Right lung (tissue), 10 donors: ENCODE measurements around the gene NAPB. TPM values are rescaled to one million over a fixed set of nuclear protein-coding genes. Genes with fewer than 3 reads are reported as not detected.
"Not testable (repeated sequence)": the region's sequence is repeated elsewhere in the genome, so short reads cannot be mapped to it uniquely, and the experiment has no call there.

Experiments used
- DNase-seq, 2 donors: peaks; one replicate each; pipeline ENCODE4 v3.0.0-alpha.2; 2013
- long read RNA-seq, 8 donors: transcript quantifications; one replicate each; lab custom pipeline, GENCODE V29; 2026
- polyA plus RNA-seq, 5 donors: library from polyadenylated mRNA; unstranded; fragments of 120-200 nt; gene quantifications; one replicate each; pipeline versions ENCODE4 v1.2.1 to v1.2.3, GENCODE V29; 2013; ENCODE audit warnings: inconsistent platforms in 1 of 5, low replicate concordance in 1 of 5; ENCODE audit not compliant: insufficient read length in 5 of 5, insufficient read depth in 1 of 5

The NAPB gene
- polyA plus RNA-seq, result 10 to 100 TPM; 17.9 to 28.6 (median 22.7) TPM
- long read RNA-seq, donor 1, partial matches to known transcripts, result 0 of 1 reads
- long read RNA-seq, donor 1, other reads (novel, unspliced or antisense), result 0 of 1 reads
- long read RNA-seq, donor 2, result 0 reads
- long read RNA-seq, donor 3, partial matches to known transcripts, result 0 of 1 reads
- long read RNA-seq, donor 3, other reads (novel, unspliced or antisense), result 0 of 1 reads
- long read RNA-seq, donor 4, partial matches to known transcripts, result 0 of 3 reads
- long read RNA-seq, donor 4, other reads (novel, unspliced or antisense), result 0 of 3 reads
- long read RNA-seq, donor 5, partial matches to known transcripts, result 0 of 2 reads
- long read RNA-seq, donor 5, other reads (novel, unspliced or antisense), result 0 of 2 reads
- long read RNA-seq, donor 6, partial matches to known transcripts, result 0 of 2 reads
- long read RNA-seq, donor 6, other reads (novel, unspliced or antisense), result 0 of 2 reads
- long read RNA-seq, donor 7, partial matches to known transcripts, result 0 of 3 reads
- long read RNA-seq, donor 7, other reads (novel, unspliced or antisense), result 0 of 3 reads
- long read RNA-seq, donor 8, result 0 reads

GRCh38 chr20:23420943-23421931 lies at the start of gene NAPB:
NAPB (minus strand) TSS chr20:23421488; CDS start chr20:23421402, 86 bp downstream.
- DNase-seq, result peak; percentile 90

DNA sequence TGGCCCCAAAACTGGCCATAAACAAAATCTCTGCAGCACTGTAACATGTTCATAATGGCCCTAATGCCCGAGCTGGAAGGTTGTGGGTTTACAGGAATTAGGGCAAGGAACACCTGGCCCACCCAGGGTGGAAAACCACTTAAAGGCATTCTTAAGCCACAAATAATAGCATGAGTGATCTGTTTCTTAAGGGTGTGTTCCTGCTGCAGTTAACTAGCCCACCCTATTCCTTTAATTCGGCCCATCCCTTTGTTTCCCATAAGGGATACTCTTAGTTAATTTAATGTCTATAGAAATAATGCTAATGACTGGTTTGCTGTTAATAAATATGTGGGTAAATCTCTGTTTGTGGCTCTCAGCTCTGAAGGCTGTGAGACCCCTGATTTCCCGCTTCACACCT lies 45.7 kb upstream of the NAPB start:
- not testable (repeated sequence) for DNase-seq

- DNase-seq, result no peak
Observed at GRCh38 chr20:23461180-23461579, 39.9 kb upstream of the NAPB start.

- no peak for DNase-seq
Observed at GRCh38 chr20:23459461-23460150, 38.3 kb upstream of the NAPB start.

GRCh38 chr20:23456873-23457272 lies 35.6 kb upstream of the NAPB start:
- DNase-seq, result no peak

GRCh38 chr20:23456409-23456808 lies 35.1 kb upstream of the NAPB start:
- no peak for DNase-seq

- no peak for DNase-seq
Observed at GRCh38 chr20:23455639-23456038, 34.4 kb upstream of the NAPB start.

- no peak for DNase-seq
Observed at GRCh38 chr20:23454816-23455215, 33.5 kb upstream of the NAPB start.

- no peak for DNase-seq
Observed at GRCh38 chr20:23453549-23454543, 32.6 kb upstream of the NAPB start.

GRCh38 chr20:23452776-23453175 lies 31.5 kb upstream of the NAPB start, which contains the start of gene CST11:
CST11 (minus strand) TSS chr20:23452876; CDS start chr20:23452811, 65 bp downstream.
- no peak for DNase-seq

GRCh38 chr20:23451956-23452487 lies 30.7 kb upstream of the NAPB start:
- no peak for DNase-seq

- no peak for DNase-seq
Observed at GRCh38 chr20:23450877-23451276, 29.6 kb upstream of the NAPB start.

DNA sequence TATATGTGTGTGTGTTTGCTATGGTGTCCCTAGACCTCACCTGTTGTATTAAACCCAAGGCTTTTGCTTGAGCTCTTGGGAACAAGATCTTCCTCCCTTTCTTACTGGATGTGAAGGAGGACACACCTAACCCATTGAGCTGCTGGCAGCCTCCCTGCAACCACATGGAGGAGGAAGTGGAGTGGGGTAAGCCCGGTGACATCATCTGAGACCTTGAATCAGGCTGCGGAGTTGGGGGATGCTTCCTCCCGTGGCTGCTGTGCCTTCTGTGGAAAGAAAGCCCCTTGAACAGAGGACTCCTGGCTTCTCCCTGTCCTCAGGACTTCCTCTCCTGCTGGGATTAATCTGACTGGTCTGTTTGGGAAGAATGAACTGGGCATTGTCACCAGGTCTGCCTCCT lies 28.1 kb upstream of the NAPB start:
- DNase-seq, result no peak

DNA sequence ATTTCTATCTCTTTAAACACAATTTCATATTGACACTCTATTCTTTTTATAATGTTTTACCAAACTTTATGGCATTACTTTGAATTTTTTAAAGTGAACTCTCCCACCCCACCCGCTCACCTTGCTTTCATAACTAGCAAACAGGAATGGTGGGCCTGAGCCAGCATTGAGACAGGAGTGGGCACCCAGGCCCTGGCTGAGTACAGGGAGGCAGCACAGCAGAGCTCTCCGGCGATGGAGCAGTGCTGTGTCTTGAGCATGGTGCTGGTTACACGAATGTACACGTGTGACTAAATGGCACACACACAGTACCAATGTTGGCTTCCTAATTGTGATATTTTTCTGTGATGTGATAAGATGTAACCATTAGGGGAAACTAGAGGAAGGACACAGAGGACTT lies 26.9 kb upstream of the NAPB start:
- no peak for DNase-seq

DNA sequence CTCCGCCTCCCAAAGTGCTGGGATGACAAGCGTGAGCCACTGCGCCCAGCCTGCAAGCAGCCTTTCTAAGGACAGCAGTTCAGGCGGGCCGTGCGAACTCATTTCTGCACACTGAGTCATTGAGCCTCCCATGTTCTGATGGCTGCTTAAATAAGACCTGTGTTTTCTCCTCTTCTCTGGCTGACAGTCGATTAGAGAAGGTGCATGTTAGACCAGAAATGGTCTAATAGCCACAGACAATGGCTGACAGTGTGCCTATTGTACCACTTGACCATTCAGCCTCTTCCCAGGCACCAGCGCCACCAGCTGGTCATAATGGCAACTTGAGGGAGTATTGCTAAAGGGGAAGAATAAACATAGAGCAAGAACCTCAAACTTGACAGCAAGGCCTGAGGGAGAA lies 25.2 kb upstream of the NAPB start:
- DNase-seq, result no peak

DNA sequence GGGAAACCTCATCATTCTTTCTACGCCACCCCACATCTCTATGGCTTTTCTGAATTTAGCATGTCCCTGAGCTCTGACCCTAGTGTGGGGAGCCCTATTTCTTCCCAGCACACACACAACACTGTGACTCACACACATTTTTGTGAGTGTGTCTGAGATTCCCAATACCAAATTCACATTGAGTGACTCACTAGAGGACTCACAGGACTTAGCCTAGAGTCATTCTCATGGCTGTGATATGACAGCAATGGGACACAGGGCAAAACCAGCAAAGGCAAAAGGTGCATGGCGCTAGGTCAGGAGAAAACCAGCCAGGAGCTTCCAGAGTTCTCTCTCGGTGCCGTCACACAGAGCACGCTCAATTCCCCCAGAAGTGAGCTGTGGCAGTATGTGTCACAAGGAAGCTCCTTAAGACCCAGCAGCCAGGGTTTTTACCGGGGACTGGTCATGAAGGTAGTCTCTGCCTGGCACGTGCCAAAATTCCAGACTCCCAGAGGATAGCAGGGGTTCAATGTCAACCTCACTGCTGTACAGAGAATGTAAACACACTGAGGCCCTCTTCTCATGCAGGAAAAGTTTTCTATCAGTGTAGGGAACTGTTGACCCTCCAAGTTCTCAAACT lies 24.4 kb upstream of the NAPB start:
- DNase-seq, result no peak

DNA sequence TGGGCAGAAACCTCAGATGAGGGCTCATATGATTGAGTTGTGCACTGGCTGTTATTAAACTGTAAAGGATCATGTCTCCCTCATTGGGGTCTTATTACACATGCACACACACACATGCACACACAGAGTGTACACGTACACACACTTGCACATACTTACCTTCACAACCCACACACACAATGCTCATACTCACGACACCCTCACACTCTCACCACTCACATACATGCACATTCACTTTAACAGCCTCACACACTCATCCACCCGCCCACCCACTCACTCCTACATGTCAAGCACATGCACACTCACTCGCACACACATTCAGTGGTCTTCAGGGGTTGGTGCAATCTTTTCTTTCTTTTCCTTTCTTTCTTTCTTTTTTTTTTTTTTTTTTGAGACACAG lies 23.6 kb upstream of the NAPB start:
- DNase-seq, result no peak

DNA sequence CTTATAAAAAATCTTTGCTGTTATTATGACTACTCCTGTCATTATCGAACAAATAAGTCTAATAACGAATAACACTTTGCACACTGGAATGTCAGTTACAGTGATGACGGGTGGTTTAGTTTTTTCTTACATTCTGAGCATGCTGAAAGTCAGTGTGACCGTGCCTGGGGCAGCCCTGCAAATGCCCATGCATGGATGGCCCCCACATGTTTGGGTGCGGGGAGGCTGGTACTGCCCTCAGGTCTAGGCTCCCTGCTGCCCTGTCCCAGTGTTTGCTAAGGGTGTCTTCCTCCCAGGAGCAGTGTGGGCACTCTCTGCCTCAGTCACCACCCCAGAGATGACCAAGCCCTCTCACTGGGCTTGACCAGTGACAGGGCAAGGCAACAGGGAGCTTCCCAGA lies 21.1 kb upstream of the NAPB start:
- no peak for DNase-seq

GRCh38 chr20:23441850-23442313 lies 20.6 kb upstream of the NAPB start:
- peak in 1 of 2 donors; percentile 55 for DNase-seq
